HG03521 (cell line): ENCODE results near the gene INTS4.
"Not testable (repeated sequence)": the region's sequence is repeated elsewhere in the genome, so short reads cannot be mapped to it uniquely, and the experiment has no call there.

Experiments used
- ATAC-seq: cut with Tn5 transposase; IDR thresholded peaks from one replicate; pipeline ENCODE4 v1.9.1; 2021; ENCODE audit warnings: mild to moderate bottlenecking, moderate library complexity; ENCODE audit not compliant: unreplicated experiment

The INTS4 gene, protein sequence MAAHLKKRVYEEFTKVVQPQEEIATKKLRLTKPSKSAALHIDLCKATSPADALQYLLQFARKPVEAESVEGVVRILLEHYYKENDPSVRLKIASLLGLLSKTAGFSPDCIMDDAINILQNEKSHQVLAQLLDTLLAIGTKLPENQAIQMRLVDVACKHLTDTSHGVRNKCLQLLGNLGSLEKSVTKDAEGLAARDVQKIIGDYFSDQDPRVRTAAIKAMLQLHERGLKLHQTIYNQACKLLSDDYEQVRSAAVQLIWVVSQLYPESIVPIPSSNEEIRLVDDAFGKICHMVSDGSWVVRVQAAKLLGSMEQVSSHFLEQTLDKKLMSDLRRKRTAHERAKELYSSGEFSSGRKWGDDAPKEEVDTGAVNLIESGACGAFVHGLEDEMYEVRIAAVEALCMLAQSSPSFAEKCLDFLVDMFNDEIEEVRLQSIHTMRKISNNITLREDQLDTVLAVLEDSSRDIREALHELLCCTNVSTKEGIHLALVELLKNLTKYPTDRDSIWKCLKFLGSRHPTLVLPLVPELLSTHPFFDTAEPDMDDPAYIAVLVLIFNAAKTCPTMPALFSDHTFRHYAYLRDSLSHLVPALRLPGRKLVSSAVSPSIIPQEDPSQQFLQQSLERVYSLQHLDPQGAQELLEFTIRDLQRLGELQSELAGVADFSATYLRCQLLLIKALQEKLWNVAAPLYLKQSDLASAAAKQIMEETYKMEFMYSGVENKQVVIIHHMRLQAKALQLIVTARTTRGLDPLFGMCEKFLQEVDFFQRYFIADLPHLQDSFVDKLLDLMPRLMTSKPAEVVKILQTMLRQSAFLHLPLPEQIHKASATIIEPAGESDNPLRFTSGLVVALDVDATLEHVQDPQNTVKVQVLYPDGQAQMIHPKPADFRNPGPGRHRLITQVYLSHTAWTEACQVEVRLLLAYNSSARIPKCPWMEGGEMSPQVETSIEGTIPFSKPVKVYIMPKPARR

DNA sequence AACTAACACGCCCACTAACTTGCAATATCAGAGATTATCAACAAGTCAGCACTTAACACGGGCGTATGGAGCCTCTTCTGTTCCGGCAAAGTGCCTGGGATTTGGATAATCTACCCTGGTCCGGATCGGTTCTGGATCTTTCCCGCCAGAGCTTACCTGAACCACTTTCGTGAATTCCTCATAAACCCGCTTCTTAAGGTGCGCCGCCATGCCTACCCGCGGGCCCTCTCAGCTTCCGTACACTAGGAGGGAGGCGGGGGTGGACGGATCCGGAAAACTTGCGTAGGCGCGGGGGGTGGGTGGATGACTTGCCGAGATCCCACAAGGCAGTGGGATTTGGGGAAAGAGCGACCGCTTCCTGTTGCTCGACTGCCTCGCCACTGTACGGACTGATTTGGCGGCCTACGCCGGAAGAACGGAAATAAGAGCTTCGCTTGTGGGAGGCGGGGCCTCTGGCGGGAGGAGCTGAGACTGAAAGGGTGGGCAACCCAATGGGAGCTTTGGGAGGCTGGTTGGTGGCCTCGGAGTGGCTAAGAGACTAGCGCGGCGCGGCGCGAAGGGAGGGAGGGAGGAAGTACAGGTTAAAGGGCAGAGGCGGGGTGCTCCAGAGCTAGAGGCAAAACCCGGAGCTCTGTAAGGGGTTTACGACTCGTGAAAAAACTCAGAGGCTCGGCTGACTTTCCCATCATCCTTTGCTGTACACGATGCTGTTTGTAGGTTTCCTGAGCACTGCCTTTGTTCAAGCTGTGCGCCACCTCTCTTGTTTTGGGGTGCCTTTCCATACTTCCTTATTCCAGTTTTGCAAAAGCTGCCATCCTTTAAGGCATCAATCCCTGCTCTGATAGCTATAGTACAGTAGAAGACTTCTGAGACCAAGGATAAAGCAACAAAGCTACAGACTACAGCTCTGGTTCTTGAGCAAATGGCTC, at the start of gene INTS4:
Gene INTS4 (minus strand): TSS at position 235 of the 929 bp plus-strand sequence. CDS start 25 bp downstream, at position 210.
- ATAC-seq = peak; percentile 99

DNA sequence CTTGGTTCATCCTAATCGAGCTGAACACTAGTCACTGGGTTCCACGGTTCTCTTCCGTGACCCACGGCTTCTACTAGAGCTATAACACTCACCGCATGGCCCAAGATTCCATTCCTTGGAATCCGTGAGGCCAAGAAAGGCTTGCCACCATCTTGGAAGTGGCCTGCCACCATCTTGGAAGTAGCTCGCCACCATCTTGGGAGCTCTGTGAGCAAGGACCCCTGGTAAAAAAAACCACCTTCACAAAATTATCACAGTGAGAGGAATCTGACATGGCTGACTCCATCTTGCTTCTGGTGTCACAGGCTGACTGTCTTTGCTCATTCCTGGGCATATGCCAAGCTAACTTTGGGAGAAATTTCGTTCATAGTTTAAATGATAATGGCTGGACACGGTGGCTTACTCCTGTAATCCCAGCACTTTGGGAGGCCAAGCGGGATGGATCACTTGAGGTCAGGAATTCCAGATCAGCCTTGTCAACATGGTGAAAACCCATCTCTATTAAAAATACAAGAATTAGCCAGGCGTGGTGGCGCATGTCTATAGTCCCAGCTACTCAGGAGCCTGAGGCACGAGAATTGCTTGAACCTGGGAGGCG, 47.5 kb upstream of the INTS4 start:
- no peak for ATAC-seq

DNA sequence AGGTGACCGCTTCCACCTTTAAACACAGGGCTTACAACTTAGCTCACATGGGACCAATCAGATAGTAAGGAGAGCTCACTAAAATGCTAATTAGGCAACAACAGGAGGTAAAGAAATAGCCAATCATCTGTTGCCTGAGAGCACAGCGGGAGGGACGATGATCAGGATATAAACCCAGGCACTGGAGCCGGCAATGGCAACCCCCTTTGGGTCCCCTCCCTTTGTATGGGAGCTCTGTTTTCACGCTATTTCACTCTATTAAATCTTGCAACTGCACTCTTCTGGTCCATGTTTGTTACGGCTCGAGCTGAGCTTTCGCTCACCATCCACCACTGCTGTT, 46.9 kb upstream of the INTS4 start:
- not testable (repeated sequence) for ATAC-seq

DNA sequence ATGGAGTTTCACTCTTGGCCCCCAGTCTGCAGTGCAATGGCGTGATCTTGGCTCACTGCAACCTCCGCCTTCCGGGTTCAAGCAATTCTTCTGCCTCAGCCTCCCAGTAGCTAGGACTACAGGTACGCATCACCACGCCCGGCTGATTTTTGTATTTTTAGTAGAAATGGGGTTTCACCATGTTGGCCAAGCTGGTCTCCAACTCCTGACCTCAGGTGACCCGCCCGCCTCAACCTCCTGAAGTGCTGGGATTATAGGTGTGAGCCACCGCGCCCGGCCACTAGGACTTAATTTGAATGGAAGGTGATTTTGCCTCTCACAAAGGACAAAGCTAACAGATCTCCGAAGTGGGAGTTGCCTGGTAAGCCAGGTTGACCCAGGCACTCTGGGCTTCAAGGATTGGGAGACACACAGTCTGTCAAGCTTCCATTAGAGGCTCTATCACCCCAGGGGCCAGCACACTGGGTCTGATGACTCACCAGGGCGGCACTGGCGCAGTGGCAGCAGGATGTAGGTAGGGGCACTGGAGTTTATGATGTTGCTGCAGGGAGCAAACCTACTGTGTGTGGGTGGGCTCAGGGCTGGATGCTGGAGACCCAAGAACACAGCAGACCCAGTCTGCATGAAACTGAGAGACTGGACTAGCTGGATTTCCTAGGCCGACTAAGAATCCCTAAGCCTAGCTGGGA, 46.4 kb upstream of the INTS4 start:
- no peak for ATAC-seq

DNA sequence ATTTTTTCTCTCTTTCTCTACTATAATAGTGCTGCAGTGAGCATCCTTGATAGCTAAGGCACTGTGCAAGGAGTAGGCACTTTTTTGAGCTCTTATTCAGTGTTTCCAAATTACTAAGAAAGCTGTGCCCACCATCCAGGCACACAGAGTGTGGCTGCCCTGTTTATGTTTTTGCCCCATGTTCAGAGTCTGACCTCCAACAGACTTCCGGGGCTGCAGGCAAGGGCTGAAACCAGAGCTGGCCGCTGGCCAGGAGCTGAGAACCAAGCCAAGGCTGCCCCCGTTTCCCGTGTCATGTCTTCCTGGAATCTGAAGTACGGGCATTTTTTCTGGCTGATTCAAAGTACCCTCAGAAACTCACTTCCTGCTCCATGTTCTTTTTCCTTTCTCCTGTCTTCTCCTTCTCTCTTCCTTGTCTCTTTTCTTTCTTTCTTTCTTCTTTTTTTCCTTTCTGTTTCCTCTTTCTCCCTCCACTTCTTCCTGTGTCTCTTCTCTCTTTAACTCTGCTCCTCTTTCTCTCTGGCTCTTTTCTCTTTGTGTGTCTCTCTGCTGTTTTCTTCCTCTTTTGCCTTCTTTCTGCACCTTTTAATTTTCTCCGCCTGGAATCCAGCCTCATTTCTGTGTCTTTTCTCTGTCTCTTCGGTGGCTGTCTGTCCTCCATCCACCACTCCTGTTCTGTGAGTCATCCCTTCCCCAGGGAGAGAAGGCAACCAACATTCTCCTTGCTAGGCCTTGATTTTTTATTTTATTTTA, 45.6 kb upstream of the INTS4 start:
- no peak for ATAC-seq

DNA sequence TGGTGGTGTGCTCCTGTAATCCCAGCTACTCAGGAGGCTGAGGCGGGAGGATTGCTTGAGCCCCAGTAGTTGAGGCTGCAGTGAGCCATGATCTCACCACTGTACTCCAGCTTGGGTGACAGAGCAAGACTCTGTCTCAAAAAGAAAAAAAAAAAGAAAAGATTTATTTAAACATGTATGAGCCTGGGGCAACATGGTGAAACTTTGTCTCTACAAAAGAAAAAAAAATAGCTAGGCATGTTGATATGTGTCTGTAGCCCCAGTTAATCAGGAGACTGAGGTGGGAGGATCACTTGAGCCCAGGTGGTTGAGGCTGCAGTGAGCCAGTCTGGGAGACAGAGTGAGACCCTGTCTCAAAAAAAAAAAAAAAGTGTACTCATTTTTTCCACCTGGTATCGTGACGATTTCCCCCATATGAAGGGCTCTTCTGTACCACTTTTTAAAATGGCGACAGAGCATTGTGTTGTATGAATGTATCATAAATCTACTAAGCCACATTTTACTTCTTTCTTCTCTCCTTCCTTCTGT, 45.0 kb upstream of the INTS4 start:
- no peak for ATAC-seq

DNA sequence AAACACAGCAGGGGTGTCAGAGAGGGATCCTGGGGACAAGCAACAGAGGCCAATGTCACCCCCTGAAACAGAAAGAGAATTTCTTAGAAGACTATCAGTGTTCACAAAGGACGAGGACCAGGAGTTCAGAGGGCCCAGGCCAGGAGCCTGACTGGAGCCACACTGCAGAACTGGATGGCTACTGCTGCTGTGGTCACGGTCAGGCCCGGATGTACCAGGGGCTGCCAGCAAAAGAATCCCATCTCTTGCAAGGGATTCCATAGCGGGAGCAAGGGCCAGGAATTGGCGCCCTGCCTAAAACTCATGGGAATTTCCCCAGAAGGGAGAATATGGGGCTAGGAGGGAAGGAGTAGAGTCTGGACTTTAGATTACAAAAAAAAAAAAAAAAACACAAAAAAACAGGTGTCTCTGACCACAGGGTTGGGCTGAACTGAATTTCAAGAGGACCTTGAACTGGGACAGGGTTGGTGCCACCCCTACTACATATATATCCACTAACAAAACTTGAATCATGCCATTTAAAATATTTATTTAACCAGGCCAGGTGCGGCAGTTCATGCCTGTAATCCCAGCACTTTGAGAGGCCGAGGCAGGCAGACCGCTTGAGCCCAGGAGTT, 44.3 kb upstream of the INTS4 start:
- no peak for ATAC-seq

DNA sequence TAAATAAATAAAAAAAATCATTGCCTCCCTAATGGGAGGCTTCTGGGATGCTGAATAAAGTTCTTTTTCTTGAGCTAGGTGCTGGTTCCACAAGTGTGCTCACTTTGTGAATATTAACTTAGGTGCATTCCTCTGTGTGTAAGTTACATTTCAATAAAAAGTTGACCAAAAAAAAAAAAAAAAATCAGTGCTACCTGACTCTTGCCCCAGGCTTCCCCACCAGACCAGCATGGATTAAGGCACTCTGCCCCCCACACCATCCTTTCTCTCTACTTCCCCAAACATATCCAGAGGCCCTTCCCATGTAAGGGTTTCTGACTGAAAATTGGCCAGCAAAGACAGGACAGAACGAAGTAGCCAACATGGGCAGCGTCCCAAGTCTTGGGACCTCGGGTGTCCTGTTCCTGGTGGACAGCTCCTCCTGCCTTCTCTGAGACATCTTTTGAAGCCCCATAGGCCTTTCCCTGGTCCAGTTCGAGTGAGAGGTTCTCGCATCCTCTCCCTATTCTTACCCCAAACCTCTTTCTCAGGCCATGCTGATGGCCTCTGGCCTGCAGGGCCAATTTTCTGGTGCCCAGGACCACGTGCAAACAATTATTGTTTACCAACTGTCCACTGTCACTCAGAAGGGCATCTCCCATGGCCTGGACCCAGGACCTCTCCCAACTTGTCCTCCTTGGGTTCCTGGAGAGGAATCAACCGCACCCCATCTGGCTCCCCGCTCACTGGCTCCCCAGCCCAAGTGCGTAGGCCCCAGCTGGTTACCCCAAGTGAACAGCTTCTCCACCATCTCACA, 43.6 kb upstream of the INTS4 start:
- no peak for ATAC-seq

DNA sequence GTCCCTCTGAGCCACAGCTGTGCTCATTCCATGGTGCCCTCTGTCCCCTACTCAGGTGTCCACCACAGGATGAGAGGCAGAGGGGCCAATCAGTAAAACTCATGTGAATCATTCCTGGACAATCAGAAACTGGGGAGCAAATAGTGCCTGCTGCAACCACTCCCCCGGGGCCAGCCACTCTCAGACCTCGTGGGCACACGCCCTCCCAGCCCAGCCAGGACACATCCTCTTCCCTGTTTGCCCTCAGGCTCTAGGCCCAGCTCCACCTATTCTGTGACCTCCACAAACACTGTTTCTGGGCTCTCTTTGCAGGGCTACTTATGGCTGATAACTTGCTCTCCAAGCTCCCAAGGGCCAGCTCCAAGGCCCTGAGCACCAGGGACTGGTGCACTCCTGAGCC, 42.6 kb upstream of the INTS4 start:
- ATAC-seq = no peak

DNA sequence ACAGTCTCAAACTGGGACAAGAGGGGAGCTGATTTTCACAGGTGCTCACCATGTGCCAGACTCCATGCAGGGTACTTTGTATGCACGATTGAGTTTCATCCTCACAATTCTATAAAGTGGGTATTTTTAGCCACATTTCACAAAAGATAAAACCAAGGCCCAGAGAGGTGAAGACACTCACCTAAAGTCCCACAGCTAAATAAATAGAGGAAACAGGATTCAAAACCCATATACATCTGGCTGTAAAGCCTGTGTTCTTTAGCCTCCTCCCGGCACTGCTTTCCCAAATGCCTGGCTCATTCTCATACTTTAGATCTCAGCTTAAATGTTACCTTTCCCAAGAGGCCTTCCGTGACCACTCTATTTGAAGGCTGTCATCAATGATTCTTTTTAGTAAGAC, 41.8 kb upstream of the INTS4 start:
- ATAC-seq = no peak

DNA sequence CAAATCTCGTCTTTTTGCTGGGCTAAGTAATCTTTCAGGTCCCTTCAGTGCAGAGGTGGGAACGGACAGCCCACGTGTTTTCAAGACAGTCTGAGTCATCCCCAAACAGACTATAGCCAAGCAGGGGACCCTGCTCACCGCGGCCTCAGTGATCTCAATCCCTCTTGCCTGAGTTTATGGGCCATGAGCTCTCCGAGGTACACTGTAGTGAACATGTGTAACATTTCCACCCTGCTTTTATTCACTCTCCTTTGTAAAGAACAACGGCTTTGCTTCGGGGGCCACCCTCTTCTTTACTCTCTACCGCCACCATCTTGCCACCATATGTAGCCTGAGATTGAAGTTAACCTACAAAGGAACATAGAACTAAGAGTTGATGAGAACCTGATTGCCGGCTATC, 40.2 kb upstream of the INTS4 start:
- no peak for ATAC-seq

DNA sequence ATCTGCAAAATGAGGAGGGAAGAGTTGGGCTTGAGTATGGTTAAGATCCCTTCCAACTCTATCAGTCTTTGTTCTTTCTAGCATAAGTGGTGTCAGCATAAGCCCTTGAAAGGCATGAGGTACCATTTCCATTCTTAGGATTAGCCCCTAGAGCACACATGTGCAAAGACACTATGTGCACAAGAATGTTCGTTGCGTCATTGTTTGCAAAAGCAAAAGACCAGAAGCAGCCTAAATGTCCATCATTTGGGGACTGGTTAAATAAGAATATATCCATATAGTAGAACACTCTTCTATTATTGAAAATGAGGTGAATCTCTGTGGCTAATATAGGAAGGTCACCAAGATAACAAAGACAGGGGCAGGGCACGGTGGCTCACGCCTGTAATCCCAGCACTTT, 38.6 kb upstream of the INTS4 start:
- ATAC-seq = no peak

DNA sequence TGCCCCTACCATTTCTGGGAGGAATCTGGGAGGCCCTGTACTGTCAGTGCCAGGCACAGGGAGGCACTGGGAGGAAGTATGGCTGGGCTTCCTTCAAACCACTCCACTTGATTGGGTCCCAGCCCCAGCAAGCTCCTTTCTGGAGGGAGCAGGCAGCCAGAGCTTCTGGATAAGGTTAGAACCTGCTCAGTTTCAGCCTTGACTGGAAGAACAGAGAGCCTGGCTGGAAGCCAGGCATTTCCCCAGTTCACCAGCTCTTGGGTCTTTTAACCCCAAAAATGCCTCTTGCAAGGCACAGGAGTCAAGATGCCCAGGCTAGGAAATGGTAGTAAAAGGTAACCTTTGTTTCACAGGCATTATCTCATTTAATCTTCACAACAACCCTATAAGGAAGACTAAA, 37.6 kb upstream of the INTS4 start:
- no peak for ATAC-seq

DNA sequence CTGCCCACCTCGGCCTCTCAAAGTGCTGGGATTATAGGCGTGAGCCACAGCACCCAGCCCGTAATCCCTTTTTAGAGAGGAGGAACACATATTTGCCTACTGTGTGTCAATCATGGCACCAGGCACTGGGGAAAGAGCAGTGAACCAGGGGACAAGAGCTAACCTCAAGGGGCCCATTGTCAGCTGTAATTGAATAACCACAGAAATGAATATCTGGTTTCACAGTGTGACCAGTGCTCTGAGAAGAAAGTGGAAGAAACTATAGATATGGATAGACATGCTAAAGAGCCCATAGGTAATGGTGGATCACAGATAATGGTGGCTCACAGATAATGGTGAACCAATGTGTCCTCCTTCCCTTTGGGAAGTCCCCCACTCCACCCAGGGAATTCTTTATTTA, 37.2 kb upstream of the INTS4 start:
- peak; percentile 78 for ATAC-seq

DNA sequence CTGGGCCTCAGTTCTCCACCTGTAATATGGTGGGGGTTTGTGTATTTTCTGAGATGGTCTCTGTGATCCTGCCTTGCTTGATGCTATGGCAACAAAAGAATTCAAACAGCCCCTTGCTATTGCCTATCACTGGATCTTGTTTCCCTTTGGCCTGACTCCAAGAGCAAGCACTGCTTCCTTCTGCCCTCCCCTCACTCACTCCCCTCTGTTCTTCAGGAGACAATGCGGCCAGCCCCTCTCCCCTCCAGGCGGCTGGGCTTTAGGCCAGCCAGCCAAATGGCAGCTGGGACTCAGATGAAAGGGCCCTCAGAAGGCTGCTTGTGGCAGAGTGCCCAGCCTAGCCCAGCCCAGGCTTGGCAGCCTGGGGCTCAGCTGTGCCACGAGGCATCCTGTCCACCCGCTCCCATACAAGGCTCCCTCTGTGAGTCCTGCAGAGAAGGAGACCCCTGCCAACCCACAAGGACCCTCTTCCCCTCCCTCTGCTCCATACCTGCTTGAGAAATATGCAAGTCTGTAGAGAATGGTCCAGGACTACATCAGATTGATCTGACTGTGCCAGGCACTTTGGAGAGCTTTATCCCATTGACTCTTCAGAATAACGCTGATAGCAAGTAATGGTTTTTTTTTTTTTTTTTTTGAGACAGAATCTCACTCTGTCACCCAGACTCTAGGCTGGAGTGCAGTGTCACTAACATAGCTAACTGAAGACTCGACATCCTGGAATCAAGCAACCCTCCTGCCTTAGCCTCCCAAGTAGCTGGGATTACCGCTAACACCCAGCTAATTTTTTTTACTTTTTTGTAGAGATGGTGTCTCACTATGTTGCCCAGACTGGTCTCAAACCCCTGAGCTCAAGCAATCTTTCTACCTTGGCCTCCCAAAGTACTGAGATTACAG, 36.2 kb upstream of the INTS4 start:
- ATAC-seq = no peak

DNA sequence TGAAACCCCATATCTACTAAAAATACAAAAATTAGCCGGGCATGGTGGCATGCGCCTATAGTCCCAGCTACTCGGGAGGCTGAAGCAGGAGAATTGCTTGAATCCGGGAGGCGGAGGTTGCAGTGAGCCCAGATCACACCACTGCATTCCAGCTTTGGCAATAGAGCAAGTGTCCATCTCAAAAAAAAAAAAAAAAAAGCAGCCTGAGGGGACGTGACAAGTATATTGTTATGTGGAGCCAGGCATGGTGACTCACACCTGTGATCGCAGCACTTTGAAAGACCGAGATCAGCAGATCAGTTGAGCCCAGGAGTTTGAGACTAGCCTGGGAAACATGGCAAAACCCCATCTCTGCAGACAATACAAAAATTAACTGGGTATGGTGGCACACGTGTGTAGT, 34.0 kb upstream of the INTS4 start:
- not testable (repeated sequence) for ATAC-seq

DNA sequence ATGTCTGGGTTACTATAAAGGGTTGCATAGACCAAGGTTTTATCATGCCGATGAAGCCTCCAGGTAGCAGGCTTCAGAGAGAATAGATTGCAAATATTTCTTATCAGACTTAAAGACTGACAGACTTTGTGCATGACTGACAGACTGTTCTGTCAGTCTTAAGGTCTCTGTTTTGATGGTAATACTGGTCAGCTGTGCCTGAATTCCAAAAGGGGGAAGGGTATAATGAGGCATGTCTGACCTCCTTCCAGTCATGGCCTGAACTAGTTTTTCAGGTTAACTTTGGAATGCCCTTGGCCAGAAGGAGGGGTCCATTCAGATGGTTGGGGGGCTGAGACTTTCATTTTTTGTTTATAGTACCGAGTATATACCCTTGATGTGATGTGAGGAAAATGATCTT, 33.3 kb upstream of the INTS4 start:
- ATAC-seq = no peak
